Stimulated activated CD4-positive, alpha-beta T cell treated with anti-CD3 and anti-CD28 coated beads, Interleukin-4, amount 100 ng/mL, for 24 hours (primary cell): ENCODE results near the gene PHKB.
"Not testable (repeated sequence)": the region's sequence is repeated elsewhere in the genome, so short reads cannot be mapped to it uniquely, and the experiment has no call there.

Experiments used
- DNase-seq: peaks from one replicate; pipeline ENCODE4 v3.0.0-alpha.2; 2020

Gene PHKB

DNA sequence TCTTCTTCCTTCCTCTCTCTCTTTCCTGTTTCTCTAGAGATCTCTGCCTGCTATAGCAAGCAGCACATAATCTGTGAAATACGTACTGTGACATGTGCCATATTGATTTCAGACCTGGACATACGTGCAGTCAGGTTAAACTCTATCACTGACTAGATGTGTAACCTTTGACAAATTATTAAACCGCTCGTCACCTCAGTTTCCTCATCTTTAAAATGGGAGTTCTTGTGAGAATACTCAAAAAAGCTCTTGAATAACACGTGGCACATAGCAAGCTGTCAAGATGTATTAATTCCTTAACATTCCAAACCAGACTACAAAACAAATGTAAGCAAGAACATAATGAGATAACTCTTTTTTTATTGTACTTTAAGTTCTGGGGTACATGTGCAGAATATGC lies 170.0 kb downstream of the PHKB start:
- DNase-seq, result no peak

DNA sequence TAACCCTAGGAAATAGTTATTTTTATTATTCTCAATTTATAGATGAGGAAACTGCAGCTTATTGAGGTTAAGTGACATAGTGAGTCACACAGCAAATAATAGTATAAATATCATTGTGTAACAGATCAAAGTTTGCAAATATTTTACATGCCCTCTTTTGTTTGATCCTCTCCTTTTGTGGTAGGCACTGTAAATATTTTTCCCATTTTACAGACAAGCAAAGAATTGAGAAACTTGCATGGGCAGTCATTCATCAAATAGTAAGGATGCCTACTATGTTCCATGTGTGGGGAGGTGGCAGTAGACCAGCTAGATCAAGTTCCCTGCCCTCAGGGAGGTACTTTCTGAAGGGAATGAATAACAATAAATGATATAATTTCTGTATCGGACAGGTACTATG lies 173.0 kb downstream of the PHKB start:
- DNase-seq, result no peak

DNA sequence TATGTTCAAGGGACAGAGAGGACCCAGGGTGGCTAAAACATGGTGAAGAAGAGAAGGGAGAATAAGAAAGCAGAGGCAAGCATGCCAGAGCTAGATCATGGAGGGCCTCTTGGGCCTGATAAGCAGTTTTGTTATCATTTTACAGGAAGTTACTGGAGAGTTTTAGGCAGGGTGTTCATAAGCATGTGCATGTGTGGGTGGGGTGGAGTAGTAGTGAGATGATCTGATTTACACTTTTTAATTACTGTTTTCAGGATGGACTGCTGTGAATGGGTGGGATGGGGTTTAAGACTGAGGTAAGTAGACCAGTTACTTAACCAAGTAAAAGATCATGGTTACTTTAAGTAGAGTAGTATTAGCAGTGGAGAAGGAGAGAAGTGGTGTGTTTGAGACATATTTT lies 173.6 kb downstream of the PHKB start:
- no peak for DNase-seq

DNA sequence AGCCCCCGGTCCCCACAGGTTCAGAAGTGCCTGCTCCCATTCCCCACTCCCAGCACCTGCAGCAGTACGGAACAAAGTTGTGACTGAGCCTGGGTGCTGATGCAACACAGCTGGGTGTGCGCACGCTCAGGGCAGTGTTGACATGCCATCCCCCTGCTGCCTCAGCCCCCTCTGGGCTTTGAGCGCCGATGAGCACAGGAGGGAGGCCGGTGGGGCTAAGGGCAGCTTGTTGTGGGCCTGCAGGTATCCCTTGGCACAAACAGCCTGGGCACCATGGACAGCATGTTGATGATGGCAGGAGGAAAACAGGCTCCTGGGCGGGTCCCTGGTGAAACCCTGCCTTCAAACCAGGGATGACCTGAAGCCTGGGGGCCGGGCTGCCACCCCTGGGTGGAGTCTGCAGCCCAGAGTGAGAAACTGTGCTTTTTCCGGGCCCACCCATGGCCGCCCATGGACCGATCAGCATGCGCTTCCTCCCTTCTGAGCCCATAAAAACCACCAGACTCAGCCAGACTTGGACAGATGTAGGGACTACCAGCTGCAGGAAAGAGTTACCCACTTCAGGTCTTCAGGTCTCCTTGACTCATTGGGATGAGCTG lies 175.5 kb downstream of the PHKB start:
- no peak for DNase-seq

DNA sequence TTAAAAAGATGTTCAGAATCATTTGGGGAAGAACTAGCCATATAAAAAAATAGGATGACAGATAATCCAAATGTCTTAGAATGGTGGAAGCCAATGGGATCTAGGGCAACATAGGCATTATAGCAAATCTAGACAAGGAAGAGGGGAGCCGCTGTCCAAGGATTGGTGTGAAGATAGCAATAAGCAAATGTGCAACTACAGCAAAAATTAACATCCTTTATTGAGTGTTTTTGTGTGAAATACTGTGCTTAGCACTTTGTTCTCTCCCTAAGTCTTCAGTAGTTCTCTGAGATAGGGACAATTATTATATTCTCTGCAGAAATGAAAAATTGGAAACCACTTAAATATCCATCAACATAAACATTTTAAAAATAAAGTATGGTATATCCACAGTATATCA lies 177.0 kb downstream of the PHKB start:
- DNase-seq, result no peak

DNA sequence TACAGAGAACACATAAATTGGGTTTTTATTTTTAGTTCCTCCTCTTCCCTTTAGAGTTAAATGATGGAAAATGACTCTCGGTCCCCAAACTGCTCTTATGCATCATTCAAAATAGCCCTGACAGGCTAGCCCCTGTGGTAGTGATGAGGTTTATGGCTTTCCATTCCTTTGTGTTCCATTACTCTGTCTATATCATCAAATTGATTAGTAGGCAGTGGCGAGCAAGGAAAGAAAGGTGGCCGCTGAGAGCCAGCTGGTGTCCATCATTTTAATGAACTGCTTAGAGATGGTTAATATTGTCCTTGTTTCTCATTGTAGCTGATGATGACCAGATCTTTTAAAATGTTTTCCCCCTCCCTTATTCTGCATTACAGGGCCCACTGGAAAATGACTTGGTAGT lies 179.5 kb downstream of the PHKB start:
- DNase-seq, result no peak

DNA sequence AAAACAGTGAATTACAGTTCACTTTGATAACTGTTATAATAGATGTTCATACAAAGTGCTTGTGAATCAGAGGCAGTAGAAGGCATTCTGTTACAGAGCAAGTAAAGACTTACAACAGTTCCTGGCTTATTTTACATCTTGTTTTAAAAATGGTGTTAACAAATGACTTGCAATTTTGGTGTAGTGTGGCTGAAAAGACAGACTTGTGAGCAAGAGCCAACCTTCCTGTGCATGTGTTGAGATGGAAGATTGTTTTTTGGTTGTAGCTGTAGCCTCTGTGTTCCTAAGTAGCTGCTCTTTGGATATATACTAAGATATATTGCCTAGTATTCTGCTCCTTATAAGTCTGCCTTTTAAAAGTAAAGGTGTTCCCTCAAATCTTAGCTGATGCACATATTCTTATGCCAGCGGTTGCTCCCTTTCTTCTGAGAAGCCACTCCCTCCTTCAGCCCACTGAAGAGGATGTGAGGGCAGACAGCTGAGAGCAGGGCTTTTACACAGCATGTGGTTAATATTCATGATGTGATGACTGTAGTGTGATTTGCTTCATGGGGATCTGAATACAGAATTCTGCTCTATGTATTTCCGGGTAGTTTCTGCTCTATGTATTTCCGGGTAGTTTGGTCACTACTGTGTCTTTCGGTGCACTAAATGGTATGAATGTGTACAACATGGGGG lies 182.3 kb downstream of the PHKB start:
- no peak for DNase-seq

DNA sequence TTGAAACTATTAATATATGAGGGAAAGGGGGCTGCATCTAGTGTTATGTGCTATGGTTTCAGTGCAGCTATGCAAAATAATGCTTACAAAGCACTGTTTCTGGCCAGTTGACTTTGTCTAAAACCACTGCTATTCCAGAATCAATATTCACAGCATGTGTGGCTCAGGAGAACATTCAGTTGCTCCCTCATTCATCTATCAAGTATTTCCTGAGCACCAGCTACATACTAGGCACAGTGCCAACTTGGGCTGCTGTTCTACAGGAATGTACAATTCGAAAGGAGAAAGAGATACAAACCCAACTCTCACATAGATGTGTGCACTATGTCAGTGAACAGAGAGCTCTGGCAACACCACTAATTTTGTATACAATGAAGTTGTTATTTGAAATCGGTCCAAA lies 183.0 kb downstream of the PHKB start:
- no peak for DNase-seq

DNA sequence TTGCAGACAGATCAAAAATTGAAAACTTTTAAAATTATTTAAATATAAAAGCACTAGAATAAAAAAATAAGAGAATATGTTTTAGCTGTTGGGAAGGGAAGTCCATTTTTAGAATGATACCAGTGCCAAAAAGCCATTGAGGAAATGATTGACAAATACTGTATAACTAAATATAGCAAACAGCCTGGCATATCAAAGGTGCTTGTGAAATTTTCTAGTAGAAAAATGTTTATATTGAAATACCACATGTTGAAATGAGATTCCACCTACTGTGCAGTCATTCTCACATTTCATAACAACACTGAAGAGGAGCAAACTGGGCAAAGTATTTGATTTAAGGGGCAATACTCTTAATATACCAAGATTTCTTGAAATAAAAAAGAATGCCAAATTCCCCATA lies 183.5 kb downstream of the PHKB start:
- no peak for DNase-seq

DNA sequence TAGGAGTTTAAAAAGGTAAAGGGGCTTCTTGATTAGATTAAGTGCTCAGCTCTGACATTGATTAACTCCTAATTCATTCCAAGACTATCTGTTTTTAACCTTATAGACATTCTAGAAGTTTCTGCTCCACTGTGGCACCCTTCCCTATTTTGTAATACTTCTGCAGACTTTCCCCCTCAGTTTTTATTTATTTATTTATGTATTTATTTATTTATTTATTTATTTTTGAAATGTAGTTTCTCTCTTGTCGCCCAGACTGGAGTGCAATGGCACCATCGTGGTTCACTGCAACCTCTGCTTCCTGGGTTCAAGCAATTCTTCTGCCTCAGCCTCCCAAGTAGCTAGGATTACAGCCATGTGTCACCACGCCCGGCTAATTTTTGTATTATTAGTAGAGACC lies 185.8 kb downstream of the PHKB start:
- no peak for DNase-seq

DNA sequence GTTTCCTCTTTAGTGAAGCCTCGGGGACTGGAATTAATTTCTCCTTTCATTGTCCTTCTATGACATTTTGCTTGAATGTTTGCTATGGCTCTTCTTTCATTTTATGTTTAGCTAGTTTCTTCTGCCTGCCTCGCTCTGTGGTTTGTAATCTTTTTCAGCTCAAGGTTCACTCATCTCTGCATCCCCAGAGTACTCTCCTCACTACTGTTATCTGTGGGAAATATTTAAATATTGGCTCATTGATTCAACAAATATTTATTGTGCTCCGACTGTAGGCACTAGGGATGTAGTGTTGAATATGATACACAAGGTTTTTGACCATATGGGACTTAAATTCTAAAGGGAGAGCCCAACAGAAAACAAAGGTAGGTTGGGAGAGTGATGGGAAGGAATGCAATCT lies 195.9 kb downstream of the PHKB start:
- DNase-seq, result no peak

DNA sequence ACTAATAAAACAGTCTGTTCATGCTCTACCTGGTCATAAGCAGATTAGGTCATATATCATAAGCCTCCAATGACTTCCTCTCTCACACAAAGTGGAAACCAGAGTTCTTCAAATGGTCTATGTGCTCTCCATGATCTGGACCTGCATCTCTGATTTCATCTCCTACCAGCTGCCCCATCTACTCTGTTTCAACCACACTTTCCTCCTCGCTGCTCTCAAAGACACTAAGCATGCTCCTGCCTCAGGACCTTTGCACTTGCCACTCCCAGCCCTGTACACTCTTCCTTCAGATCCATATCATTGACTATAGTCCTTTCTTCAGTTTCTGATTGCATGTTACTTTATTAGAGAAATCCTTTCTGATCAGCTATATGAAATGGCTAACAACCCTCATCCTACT lies 196.8 kb downstream of the PHKB start:
- DNase-seq, result no peak

DNA sequence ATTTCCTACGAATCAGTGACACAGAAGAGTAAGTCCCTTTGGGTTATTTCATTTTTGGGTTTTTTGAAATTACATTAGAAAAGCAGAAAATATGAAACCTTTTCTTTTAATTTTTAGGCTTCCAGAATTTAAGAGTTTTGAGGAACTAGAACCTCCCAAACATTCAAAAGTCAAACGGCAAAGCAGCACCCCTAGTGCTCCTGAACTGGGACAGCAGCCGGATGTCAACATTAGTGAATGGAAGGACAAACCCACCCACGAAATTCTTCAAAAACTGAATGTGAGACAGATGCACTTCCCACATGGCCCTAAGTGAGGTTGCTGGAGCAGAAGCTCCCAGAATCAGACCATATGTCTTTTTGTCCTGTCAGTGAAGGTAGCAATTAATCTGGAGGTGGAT lies 199.4 kb downstream of the PHKB start:
- no peak for DNase-seq

DNA sequence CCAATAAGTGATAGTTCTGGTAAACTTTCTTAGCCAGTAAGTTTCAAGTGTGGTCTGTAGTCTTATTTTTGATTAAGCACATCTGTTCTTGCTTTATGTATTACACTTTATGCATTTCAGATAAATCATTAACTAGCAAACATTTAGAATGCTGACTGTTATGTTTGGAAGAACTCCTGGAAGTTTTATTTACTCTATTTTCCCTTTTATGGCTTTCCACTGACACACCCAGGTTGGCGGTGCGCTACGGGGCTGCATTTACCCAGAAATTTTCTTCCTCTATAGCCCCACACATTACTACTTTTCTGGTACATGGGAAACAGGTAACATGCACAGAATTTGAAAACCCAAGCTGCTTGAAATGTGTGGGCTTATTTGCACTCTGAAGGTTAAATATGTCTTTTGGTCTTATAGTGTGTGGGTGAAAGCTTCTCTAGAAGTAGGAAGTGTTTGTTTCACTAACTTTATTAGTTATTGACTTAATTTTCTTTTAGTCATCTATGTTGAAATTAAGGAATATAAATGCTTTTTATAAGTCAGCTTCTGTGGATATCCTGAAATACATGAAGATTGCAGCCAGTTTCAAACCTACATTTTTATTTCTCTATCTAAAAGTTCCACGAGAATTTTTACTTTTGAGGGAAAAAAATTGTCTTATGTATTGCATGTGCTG lies 203.7 kb downstream of the PHKB start:
- DNase-seq, result no peak

DNA sequence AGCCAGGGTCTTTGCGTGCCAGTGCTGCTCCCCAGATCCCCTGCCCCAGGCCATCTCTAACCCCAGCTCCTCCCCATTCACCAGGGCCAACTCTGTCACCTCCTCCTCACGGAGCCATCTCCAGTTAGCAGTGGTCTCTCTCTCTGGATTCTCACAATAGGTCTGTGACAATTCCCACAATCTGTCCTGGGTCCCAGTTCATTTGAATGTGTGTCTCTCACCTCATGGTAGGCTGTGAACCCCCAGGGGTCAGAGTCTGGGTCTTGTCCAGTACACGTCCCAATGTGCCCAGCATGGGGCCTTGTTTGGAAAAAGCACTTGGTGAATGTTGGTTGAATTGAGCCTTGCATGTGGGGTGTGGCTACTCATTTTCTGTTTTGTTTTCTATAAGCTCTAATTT lies 205.3 kb downstream of the PHKB start:
- DNase-seq, result no peak

DNA sequence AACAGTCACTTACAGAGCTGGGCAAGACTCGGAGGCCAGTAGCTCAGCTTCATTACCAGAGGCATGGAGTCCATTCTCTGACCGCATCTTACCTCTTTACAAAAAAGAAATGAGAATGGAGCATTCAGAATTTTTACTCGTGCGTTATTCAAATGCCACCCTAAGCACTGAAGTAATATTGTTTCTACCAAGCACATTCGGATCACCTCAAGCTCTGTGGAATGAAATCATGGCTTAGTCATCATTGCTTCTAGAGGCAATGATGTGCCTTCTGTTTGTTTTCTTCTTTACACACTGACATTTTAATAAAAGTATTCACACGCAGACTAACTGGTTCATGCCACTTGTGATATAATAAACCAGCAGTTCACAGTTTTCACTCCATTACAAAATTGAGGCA lies 206.8 kb downstream of the PHKB start:
- DNase-seq, result no peak

DNA sequence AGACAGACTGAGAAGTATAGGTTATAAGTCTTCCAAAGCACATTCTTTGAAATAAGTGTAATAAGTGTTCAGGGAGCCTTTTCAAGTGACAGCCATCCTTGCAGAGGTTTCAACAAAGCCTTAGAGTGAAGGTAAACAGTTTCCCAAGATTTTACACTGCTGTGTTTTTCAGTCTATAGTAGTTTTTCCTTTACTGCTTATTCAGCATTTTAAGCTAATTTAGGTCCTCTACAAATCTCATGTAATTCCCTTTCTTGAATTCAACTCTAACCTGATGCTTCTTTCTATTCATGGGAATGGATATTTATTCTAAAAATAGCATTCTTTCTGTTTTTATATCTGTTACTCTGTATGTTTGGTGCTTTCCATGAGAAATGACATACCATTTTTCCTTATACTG lies 211.3 kb downstream of the PHKB start:
- DNase-seq, result no peak

DNA sequence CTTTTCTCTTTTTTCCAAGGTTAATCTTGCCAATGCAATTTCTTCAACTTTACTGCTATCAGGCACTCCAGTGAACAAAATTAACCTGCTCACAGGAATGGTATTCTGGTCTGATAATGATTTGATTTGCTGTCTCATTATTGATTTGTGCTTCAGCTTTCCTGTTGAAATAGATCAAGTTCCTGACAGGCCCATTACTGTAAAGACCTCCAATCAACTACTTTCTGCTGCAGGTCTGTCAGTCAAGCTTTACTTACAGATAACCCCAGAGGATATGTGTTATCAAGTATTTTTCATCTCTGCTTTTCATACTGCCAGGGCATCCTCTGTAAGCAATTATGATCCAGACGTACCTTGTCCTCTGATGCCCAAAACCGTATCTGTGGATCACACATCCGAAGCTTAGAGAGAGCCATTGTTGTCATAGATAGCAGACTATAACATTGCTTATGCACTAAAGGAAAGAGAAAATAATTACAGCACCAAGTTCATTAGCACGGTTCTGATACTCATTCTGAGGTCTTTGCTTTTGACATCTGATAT lies 215.6 kb downstream of the PHKB start:
- DNase-seq, result no peak

DNA sequence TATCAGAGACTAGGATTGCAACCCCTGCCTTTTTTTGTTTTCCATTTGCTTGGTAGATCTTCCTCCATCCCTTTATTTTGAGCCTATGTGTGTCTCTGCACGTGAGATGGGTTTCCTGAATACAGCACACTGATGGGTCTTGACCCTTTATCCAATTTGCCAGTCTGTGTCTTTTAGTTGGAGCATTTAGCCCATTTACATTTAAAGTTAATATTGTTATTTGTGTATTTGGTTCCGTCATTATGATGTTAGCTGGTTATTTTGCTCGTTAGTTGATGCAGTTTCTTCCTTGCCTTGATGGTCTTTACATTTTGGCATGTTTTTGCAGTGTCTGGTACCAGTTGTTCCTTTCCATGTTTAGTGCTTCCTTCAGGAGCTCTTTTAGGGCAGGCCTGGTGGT lies 220.4 kb downstream of the PHKB start:
- not testable (repeated sequence) for DNase-seq

DNA sequence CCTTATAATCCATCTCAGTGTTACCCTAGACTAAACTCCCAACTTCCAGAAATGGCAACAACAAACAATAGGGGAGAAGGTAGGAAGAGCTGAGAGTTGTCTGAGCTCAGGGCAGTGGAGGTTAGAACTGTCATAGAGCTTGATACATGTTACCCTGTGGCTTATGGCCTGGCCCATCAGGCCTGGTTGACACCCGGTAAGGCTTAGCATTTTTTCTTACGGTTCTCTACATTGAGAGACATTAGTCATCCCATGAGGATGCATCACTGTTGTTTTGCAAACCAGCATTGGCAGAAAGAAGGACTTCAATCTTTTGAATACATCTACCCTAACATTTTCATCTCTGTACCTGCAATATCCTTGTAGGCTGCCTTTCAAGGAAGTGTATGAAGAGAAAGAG lies 226.6 kb downstream of the PHKB start:
- DNase-seq, result no peak

DNA sequence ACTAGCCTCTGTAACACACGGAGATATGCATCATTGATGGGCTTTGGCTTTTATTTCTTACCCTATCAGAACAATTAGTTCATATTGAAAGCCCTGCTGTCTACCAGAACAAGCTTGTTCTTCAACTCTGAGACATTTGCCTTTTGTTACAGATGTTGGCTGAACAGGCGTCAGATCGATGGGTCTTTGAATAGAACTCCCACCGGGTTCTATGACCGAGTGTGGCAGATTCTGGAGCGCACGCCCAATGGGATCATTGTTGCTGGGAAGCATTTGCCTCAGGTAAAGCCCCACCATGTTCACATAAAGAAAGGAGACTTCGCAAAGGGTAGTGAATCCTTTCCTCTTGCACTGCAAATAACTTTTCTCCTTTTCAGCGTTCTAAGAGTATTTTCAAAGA lies 232.1 kb downstream of the PHKB start:
- no peak for DNase-seq

DNA sequence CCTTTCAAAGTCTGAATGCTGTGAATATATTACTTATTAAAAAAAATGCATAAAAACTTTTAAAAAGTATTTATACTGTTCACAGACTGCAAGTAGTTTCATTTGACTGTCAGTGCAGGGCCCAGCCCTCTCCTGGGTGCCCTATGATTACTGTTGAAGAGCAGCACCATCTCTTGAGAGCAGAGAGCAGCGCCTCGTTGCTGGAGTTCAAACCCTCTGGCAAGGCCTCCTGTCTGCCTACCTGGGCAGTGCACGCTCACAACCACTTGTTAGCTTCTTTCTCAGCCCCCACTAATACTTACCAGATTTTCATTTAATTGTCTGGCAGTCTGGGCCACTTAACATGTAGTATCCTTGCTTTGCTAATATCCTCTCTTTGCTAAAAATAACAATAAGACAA lies 233.4 kb downstream of the PHKB start:
- no peak for DNase-seq

DNA sequence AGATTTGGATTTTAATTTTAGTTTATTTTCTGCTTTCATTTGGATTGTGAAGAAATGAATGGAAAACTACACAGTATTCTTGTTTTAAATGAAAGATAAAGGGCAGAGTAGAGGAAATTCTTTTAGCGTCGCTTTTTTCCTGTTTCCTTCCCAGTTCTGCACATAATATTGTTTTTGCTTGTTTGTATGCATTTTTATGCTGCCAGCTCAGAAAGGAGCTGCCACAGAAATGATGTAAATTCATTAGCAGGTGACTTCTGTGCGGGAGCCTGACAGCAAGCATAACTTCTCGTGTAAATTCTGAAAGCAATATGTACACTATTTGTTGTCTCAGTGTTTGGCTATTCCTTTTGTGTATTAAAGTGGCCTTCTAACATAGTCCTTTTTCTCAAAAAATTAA lies 234.6 kb downstream of the PHKB start:
- DNase-seq, result no peak

DNA sequence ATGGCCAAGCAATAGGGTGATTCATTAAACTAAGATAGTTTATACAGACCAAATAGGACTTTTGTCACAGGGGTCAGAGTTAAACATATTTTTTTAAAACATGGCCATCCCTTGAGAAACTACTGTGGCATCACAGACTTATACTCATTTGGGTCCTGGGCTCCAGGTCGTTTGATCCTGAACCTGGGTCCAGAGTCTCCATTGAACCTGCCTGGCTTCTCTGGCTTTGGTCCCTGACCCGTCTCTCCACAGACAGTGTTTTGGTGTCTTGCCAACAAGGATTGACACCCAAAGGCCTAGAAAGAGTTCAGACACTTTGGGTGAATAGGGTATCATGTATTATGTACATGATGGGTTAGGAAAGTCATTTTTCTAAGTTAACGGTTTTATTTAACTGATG lies 236.7 kb downstream of the PHKB start:
- no peak for DNase-seq

DNA sequence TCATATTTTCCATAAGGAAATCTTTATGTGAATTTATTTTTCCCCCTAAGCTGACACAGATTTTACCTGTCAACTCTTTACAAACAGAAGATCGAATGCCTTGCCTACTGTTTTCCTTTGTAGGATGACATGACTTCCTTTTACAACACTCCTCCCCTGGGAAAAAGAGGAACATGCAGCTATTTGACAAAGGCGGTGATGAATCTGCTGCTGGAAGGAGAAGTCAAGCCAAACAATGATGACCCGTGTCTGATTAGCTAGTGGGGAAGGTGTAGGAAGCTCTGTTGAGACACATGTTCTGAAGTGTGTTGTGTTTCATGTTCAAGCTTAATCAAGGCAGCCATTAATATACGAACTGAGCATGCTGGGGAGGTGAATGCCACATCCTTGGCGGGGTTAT lies 238.0 kb downstream of the PHKB start:
- DNase-seq, result no peak
